Prostate gland (tissue), 2 donors: Measurements from ENCODE around the gene PRR20E. TPM values are rescaled to one million over a fixed set of nuclear protein-coding genes. Genes with fewer than 3 reads are reported as not detected.
"Not testable (repeated sequence)": the region's sequence is repeated elsewhere in the genome, so short reads cannot be mapped to it uniquely, and the experiment has no call there.

Source experiments
- DNase-seq: peaks from one replicate; pipeline ENCODE4 v3.0.0-alpha.2; 2019; ENCODE audit warnings: low spot score
- H3K27ac ChIP-seq, 2 donors: fragments of 200-600 bp; sonication (generic); 2 replicates each; pipeline ENCODE4 v1.5.1; 2017 to 2019
- H3K27me3 ChIP-seq: fragments of 200-600 bp; sonication (generic); replicated peaks from 2 replicates; pipeline ENCODE4 v1.5.1; 2019; ENCODE audit not compliant: insufficient read depth
- H3K36me3 ChIP-seq, 2 donors: fragments of 200-600 bp; sonication (generic); 1 replicate in 1 of 2; 2 replicates in 1 of 2; pipeline versions ENCODE4 v1.5.1 to v1.8.1; 2017 to 2019
- H3K4me1 ChIP-seq: fragments of 200-600 bp; sonication (generic); replicated peaks from 2 replicates; pipeline ENCODE4 v1.5.1; 2019
- H3K4me3 ChIP-seq, 2 donors: fragments of 200-600 bp; sonication (generic); 2 replicates each; pipeline ENCODE4 v1.5.1; 2017 to 2019
- H3K9me3 ChIP-seq: fragments of 200-600 bp; sonication (generic); 2 replicates; pipeline ENCODE4 v1.5.1; 2017
- CTCF ChIP-seq, 4 experiments: fragments of 200-600 bp in 2 of 4; fragments of 450-650 bp in 2 of 4; sonication (generic) in 2 of 4; IDR thresholded peaks; 1 replicate in 3 of 4; 2 replicates in 1 of 4; pipeline ENCODE4 v1.5.1; 2016 to 2019; ENCODE audit warnings: antibody characterized with exemption in 4 of 4, mild to moderate bottlenecking in 2 of 4, moderate library complexity in 2 of 4
- POLR2A ChIP-seq: fragments of 450-650 bp; IDR thresholded peaks from one replicate; pipeline ENCODE4 v1.6.1; 2016; ENCODE audit warnings: antibody characterized with exemption, mild to moderate bottlenecking
- POLR2AphosphoS5 ChIP-seq: sonication (generic); formaldehyde crosslinking; IDR thresholded peaks from one replicate; pipeline ENCODE4 v1.6.1; 2017; ENCODE audit warnings: antibody characterized with exemption
- WGBS: methylation state at CpG from one replicate; pipeline ENCODE4 v1.1.5; 2018; 5-methylcytosine and 5-hydroxymethylcytosine counted together
- intact Hi-C: fragments of 100-400 bp; cut with DNase I; formaldehyde crosslinking; loops from one replicate; pipeline ENCODE4 v1.14.2; 2022
- total RNA-seq, 2 donors: library from RNA; depleted of rRNA; stranded (reverse); fragments of >200 nt; gene quantifications; one replicate each; pipeline ENCODE4 v1.1.0, GENCODE V29; 2016

Gene PRR20E
- total RNA-seq, 2 donors from 2014 or later, result not detected

- H3K4me1 ChIP-seq, result no peaks in the 10 kb centered on the region
- no peak for DNase-seq
- no peaks in the 10 kb centered on the region for H3K9me3 ChIP-seq
- 93% methylated on average over 5 of the region's 5 CpGs for WGBS
- no peak overlapping the region for H3K4me3 ChIP-seq
- H3K27ac ChIP-seq, result no peak overlapping the region
- no peaks in the 10 kb centered on the region for H3K36me3 ChIP-seq
- no peaks in the 10 kb centered on the region for H3K27me3 ChIP-seq
- intact Hi-C loops, result no loop called here
- TF ChIP-seq POLR2AphosphoS5, result no peak
- no peak for TF ChIP-seq POLR2A
- no peak for TF ChIP-seq CTCF (IDR thresholded peaks at IDR 0.05)
Measured at GRCh38 chr13:57138988-57139387, 28.0 kb upstream of the PRR20E start.

GRCh38 chr13:57139781-57140180, 27.2 kb upstream of the PRR20E start:
- WGBS, result 98% methylated on average over 7 of the region's 18 CpGs
- H3K9me3 ChIP-seq, H3K36me3 ChIP-seq, H3K27ac ChIP-seq, intact Hi-C loops, H3K27me3 ChIP-seq, H3K4me1 ChIP-seq, DNase-seq, H3K4me3 ChIP-seq: not testable (repeated sequence)

GRCh38 chr13:57140235-57140968, 26.6 kb upstream of the PRR20E start, which contains the start of gene PRR20A:
TSS of gene PRR20A (plus strand) at chr13:57140918. CDS start at chr13:57141305, 387 bp downstream.
- H3K36me3 ChIP-seq, H3K4me3 ChIP-seq, H3K27me3 ChIP-seq, H3K27ac ChIP-seq, H3K4me1 ChIP-seq, H3K9me3 ChIP-seq, intact Hi-C loops, DNase-seq: not testable (repeated sequence)
- WGBS, result 94% methylated on average over 12 of the region's 34 CpGs

- H3K4me3 ChIP-seq, H3K4me1 ChIP-seq, H3K36me3 ChIP-seq, intact Hi-C loops, DNase-seq, H3K27me3 ChIP-seq, H3K9me3 ChIP-seq, H3K27ac ChIP-seq: not testable (repeated sequence)
- no CpG with 5 or more reads among the region's 22 CpGs for WGBS
Measured at GRCh38 chr13:57147188-57147587, 19.8 kb upstream of the PRR20E start, which contains the start of gene PRR20B. TSS of gene PRR20B (plus strand) at chr13:57147488. CDS start at chr13:57147875, 387 bp downstream.

- H3K4me3 ChIP-seq, H3K4me1 ChIP-seq, H3K27ac ChIP-seq, H3K27me3 ChIP-seq, DNase-seq, H3K9me3 ChIP-seq, H3K36me3 ChIP-seq, intact Hi-C loops: not testable (repeated sequence)
- WGBS, result 93% methylated on average over 10 of the region's 14 CpGs
Measured at GRCh38 chr13:57148106-57148505, 18.9 kb upstream of the PRR20E start.

GRCh38 chr13:57153761-57154160, 13.2 kb upstream of the PRR20E start, which contains the start of gene PRR20C:
TSS of gene PRR20C (plus strand) at chr13:57154061. CDS start at chr13:57154448, 387 bp downstream.
- H3K36me3 ChIP-seq, H3K27ac ChIP-seq, H3K27me3 ChIP-seq, H3K4me1 ChIP-seq, H3K9me3 ChIP-seq, intact Hi-C loops, H3K4me3 ChIP-seq, DNase-seq: not testable (repeated sequence)
- no CpG with 5 or more reads among the region's 22 CpGs for WGBS

- no CpG with 5 or more reads among the region's 22 CpGs for WGBS
Measured at GRCh38 chr13:57160332-57160731, 6.7 kb upstream of the PRR20E start, which contains the start of gene PRR20D. TSS of gene PRR20D (plus strand) at chr13:57160632. CDS start at chr13:57161019, 387 bp downstream.

GRCh38 chr13:57191667-57192066, 24.7 kb downstream of the PRR20E start:
- Histone ChIP-seq H3K4me3 (no peak overlapping the region), H3K36me3 (no peaks in the 10 kb centered on the region), H3K4me1 (no peaks in the 10 kb centered on the region), H3K27ac (no peak overlapping the region), H3K27me3 (no peaks in the 10 kb centered on the region), H3K9me3 (no peaks in the 10 kb centered on the region)
- DNase-seq, result no peak
- no peak for TF ChIP-seq POLR2A
- TF ChIP-seq POLR2AphosphoS5, result no peak
- no peak for TF ChIP-seq CTCF (IDR thresholded peaks at IDR 0.05)
- intact Hi-C loops, result no loop called here
- 45% methylated on average over 1 of the region's 1 CpG for WGBS

More at GRCh38 chr13:57160332-57160731, 6.7 kb upstream of the PRR20E start, which contains the start of gene PRR20D:
- H3K9me3 ChIP-seq, H3K27ac ChIP-seq, H3K4me3 ChIP-seq, intact Hi-C loops, H3K27me3 ChIP-seq, H3K36me3 ChIP-seq, H3K4me1 ChIP-seq, DNase-seq: not testable (repeated sequence)
